GM12874 (cell line): ENCODE results near the gene VIPAS39.

Source experiments
- CTCF ChIP-seq: IDR thresholded peaks from 2 replicates; pipeline ENCODE4 v1.5.1; 2011; ENCODE audit warnings: low read depth, mild to moderate bottlenecking, control low read depth, low read length, moderate library complexity; ENCODE audit not compliant: insufficient read depth

Gene VIPAS39

DNA sequence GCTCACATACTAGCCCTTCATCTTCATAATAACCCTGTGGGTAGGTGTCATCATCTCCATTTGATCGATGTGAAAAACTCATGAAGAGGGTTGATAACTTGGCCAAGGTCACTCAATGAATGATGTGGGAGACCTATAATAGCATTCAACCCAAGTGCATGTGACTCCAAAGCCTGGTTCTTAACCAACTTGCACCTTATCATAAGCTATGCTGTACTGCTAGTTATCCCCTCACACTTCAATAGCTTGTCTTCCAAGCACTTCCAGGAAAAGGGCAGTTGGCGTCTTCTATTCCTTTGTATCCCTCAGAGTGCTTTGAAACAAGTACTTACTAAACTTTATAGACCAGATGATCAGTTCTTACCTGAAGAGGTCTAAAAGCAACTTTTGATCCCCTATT, 15.2 kb downstream of the VIPAS39 start:
- TF ChIP-seq CTCF, result no peak

GRCh38 chr14:77439861-77440260, 17.5 kb downstream of the VIPAS39 start:
- TF ChIP-seq CTCF, result no peak

DNA sequence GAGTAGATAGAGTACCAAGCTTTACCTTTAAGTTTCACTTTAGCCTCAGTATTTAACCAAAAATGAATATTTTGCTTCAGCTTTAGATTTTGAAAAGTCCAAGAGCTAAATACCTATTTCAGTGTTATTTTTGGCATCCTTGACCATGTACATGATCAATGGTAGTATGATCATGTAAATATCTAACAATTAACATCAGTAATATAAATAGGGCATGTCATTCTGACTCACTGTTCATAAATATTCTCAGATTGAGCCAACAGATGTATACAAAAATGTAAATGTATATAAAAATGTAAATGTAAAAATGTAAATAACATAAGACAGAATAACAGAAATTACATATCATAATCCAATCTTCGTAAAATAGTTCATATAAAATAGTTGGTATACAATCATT, 18.8 kb downstream of the VIPAS39 start:
- TF ChIP-seq CTCF, result no peak

DNA sequence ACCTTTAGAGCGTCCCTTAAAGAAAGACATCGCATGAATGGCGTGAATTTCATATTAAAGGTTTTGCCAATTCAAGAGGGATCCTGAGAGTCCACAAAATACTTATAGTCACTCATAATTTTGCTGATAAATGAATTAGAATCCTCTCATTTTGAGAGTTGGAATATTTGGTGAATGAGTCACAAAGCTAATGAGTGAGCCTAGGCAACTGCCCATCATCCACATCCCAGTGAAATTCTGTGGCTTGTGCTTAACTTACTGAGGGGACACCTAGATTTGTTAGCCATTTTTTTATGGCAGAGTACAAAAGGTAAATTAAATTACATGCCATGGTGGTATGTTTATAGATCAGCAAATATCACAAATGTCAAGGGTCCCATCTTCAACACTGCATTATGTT, 21.4 kb downstream of the VIPAS39 start:
- TF ChIP-seq CTCF, result no peak

DNA sequence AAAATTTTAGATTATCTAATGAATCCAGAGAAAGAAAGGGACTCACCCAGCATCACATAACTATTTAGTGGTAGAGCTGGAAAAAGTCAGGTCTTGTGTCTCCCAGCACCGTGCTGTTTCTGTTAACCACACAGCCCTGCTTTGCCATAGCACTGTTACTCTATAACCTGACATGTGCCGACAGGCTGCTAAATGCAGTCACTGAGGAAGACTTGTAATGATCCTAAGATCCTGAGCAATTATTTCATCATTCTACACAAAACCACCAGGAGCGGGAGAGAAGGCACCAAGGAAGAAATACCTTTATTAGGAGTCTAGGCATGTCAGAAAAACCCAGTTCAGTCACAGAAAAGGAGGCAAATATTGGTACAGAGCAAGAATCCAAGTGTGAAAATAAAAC, 31.0 kb downstream of the VIPAS39 start:
- TF ChIP-seq CTCF, result no peak

GRCh38 chr14:77424862-77425261, 32.5 kb downstream of the VIPAS39 start:
- no peak for TF ChIP-seq CTCF

- no peak for TF ChIP-seq CTCF
Observed at GRCh38 chr14:77423423-77423822, 34.0 kb downstream of the VIPAS39 start, which contains the start of gene NOXRED1. Gene NOXRED1, minus strand, starts transcription at chr14:77423523. Its CDS starts 634 bp downstream, at chr14:77422889.

- no peak for TF ChIP-seq CTCF
Observed at GRCh38 chr14:77421201-77421600, 36.2 kb downstream of the VIPAS39 start.
